HEK293T (cell line): Measurements from ENCODE around the gene NOC2L.

Source experiments
- ARNT ChIP-seq: fragments of 450-650 bp; IDR thresholded peaks from 2 replicates; pipeline ENCODE4 v1.6.1; 2017; ENCODE audit warnings: mild to moderate bottlenecking
- BHLHE40 ChIP-seq: fragments of 450-650 bp; IDR thresholded peaks from 2 replicates; pipeline ENCODE4 v1.6.1; 2016; ENCODE audit warnings: mild to moderate bottlenecking, moderate library complexity, borderline replicate concordance
- CTBP1 ChIP-seq: fragments of 450-650 bp; IDR thresholded peaks from 2 replicates; pipeline ENCODE4 v1.6.1; 2016; ENCODE audit warnings: borderline replicate concordance
- ELF4 ChIP-seq: fragments of 450-650 bp; IDR thresholded peaks from 2 replicates; pipeline ENCODE4 v1.6.1; 2017; ENCODE audit warnings: antibody characterized with exemption
- FOXK2 ChIP-seq: fragments of 450-650 bp; IDR thresholded peaks from 2 replicates; pipeline ENCODE4 v1.6.1; 2016; ENCODE audit warnings: mild to moderate bottlenecking
- FOXM1 ChIP-seq: fragments of 450-650 bp; IDR thresholded peaks from 2 replicates; pipeline ENCODE4 v1.6.1; 2017; ENCODE audit warnings: mild to moderate bottlenecking, borderline replicate concordance
- HDGF ChIP-seq: fragments of 450-650 bp; IDR thresholded peaks from 2 replicates; pipeline ENCODE4 v1.6.1; 2017; ENCODE audit warnings: antibody characterized with exemption, borderline replicate concordance
- L3MBTL2 ChIP-seq: fragments of 450-650 bp; conservative IDR thresholded peaks from 2 replicates; pipeline ENCODE4 v1.6.1; 2016; ENCODE audit warnings: mild to moderate bottlenecking
- LEF1 ChIP-seq: fragments of 450-650 bp; IDR thresholded peaks from 2 replicates; pipeline ENCODE4 v1.6.1; 2017; ENCODE audit warnings: mild to moderate bottlenecking, borderline replicate concordance
- NFRKB ChIP-seq: fragments of 450-650 bp; IDR thresholded peaks from 2 replicates; pipeline ENCODE4 v1.6.1; 2016; ENCODE audit warnings: mild to moderate bottlenecking, moderate library complexity
- SP1 ChIP-seq: fragments of 450-650 bp; IDR thresholded peaks from 2 replicates; pipeline ENCODE4 v1.6.1; 2017
- SUZ12 ChIP-seq: fragments of 450-650 bp; IDR thresholded peaks from 2 replicates; pipeline ENCODE4 v1.6.1; 2016; ENCODE audit warnings: mild to moderate bottlenecking
- TARDBP ChIP-seq: fragments of 450-650 bp; IDR thresholded peaks from 2 replicates; pipeline ENCODE4 v1.6.1; 2016
- TF ChIP-seq, protein P1 (sequence below): fragments of 450-650 bp; IDR thresholded peaks from 2 replicates; pipeline ENCODE4 v1.6.1; 2016

DNA sequence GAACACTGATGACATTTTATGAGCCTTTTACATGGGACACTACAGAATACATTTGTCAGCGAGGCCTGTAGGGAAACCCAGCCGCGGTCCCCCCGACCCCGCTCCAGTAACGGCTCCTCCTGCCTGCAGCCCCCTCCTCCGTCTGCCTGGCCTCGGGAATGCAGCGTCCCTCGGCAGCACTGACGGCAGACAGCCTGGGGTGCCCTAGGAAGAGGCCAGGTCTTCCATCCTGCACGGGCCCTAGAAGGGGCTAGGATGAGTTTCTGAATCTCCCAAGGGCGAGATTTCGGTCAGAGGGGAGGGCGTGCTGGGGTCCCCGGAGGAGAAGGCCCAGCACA is 26.9 kb downstream of the NOC2L start:
- TF ChIP-seq NFRKB (no peak), HDGF (no peak), L3MBTL2 (no peak), CTBP1 (no peak), FOXM1 (no peak), ELF4 (no peak), BHLHE40 (no peak), FOXK2 (no peak), SUZ12 (no peak), ARNT (no peak), SP1 (no peak), LEF1 (no peak), TARDBP (no peak)
- TF ChIP-seq, protein P1, sequence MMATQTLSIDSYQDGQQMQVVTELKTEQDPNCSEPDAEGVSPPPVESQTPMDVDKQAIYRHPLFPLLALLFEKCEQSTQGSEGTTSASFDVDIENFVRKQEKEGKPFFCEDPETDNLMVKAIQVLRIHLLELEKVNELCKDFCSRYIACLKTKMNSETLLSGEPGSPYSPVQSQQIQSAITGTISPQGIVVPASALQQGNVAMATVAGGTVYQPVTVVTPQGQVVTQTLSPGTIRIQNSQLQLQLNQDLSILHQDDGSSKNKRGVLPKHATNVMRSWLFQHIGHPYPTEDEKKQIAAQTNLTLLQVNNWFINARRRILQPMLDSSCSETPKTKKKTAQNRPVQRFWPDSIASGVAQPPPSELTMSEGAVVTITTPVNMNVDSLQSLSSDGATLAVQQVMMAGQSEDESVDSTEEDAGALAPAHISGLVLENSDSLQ = no peak
